Progenitor cell of endocrine pancreas (in vitro differentiated cells): Measurements from ENCODE around the gene HACD1. TPM values are rescaled to one million over a fixed set of nuclear protein-coding genes. Genes with fewer than 3 reads are reported as not detected.
"Not testable (repeated sequence)": the region's sequence is repeated elsewhere in the genome, so short reads cannot be mapped to it uniquely, and the experiment has no call there.

Experiments
- DNase-seq: peaks from one replicate; pipeline ENCODE4 v3.0.0; 2021; ENCODE audit warnings: low spot score; ENCODE audit not compliant: unreplicated experiment
- H3K27ac Mint-ChIP-seq: 2 replicates; pipeline ENCODE4 v1.8.0; 2021; ENCODE audit warnings: mild to moderate bottlenecking, moderate library complexity, mixed read lengths
- H3K27me3 Mint-ChIP-seq: 2 replicates; pipeline ENCODE4 v1.8.0; 2021; ENCODE audit warnings: mixed read lengths
- H3K36me3 Mint-ChIP-seq: 2 replicates; pipeline ENCODE4 v1.8.0; 2022; ENCODE audit warnings: mixed read lengths; ENCODE audit not compliant: insufficient read depth
- H3K4me1 Mint-ChIP-seq: 2 replicates; pipeline ENCODE4 v1.8.0; 2021; ENCODE audit warnings: low read depth, mixed read lengths
- H3K4me3 Mint-ChIP-seq: 2 replicates; pipeline ENCODE4 v1.8.0; 2021; ENCODE audit warnings: low read depth, mild to moderate bottlenecking, moderate library complexity, mixed read lengths
- H3K9me3 Mint-ChIP-seq: 2 replicates; pipeline ENCODE4 v1.8.0; 2021; ENCODE audit warnings: low read depth, mixed read lengths
- total RNA-seq: library from RNA; stranded (reverse); gene quantifications from 2 replicates; pipeline ENCODE4 v1.2.1, GENCODE V29; 2021
- TF ChIP-seq, protein P1 (sequence below): fragments of 200-600 bp; sonication (generic); IDR thresholded peaks from one replicate; pipeline ENCODE4 v1.5.0; 2021; ENCODE audit warnings: antibody characterized with exemption, mild to moderate bottlenecking; ENCODE audit not compliant: unreplicated experiment

Gene HACD1
- total RNA-seq, 1 donor from 2014 or later, result 14.3 TPM

- TF ChIP-seq, protein P1, sequence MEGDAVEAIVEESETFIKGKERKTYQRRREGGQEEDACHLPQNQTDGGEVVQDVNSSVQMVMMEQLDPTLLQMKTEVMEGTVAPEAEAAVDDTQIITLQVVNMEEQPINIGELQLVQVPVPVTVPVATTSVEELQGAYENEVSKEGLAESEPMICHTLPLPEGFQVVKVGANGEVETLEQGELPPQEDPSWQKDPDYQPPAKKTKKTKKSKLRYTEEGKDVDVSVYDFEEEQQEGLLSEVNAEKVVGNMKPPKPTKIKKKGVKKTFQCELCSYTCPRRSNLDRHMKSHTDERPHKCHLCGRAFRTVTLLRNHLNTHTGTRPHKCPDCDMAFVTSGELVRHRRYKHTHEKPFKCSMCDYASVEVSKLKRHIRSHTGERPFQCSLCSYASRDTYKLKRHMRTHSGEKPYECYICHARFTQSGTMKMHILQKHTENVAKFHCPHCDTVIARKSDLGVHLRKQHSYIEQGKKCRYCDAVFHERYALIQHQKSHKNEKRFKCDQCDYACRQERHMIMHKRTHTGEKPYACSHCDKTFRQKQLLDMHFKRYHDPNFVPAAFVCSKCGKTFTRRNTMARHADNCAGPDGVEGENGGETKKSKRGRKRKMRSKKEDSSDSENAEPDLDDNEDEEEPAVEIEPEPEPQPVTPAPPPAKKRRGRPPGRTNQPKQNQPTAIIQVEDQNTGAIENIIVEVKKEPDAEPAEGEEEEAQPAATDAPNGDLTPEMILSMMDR, result no peak
- Mint-ChIP-seq H3K27me3 (no peaks in the 10 kb centered on the region), H3K36me3 (no peaks in the 10 kb centered on the region), H3K4me1 (peaks cover 13% of the 10 kb centered on the region), H3K4me3 (no peak overlapping the region), H3K9me3 (peaks cover 5% of the 10 kb centered on the region), H3K27ac (no peak overlapping the region)
- no peak for DNase-seq
Measured at GRCh38 chr10:17590969-17591645, 26.1 kb downstream of the HACD1 start.

GRCh38 chr10:17589316-17589715, 27.9 kb downstream of the HACD1 start:
- H3K27me3 Mint-ChIP-seq, H3K9me3 Mint-ChIP-seq, H3K27ac Mint-ChIP-seq, H3K4me3 Mint-ChIP-seq, H3K36me3 Mint-ChIP-seq, DNase-seq: not testable (repeated sequence)
- H3K4me1 Mint-ChIP-seq, result peaks cover 13% of the 10 kb centered on the region

GRCh38 chr10:17588420-17588819, 28.8 kb downstream of the HACD1 start:
- Mint-ChIP-seq H3K4me1 (peaks cover 13% of the 10 kb centered on the region), H3K4me3 (no peak overlapping the region), H3K27ac (no peak overlapping the region), H3K27me3 (no peaks in the 10 kb centered on the region), H3K36me3 (no peaks in the 10 kb centered on the region), H3K9me3 (peaks cover 5% of the 10 kb centered on the region)
- no peak for DNase-seq
- TF ChIP-seq, protein P1, result no peak

- Mint-ChIP-seq H3K4me3 (peak overlapping the region; percentile 31), H3K27ac (peak overlapping the region; percentile 81), H3K4me1 (peaks cover 13% of the 10 kb centered on the region)
- not testable (repeated sequence) for H3K9me3 Mint-ChIP-seq, H3K27me3 Mint-ChIP-seq, DNase-seq, H3K36me3 Mint-ChIP-seq
Measured at GRCh38 chr10:17587321-17587720, 29.9 kb downstream of the HACD1 start.

DNA sequence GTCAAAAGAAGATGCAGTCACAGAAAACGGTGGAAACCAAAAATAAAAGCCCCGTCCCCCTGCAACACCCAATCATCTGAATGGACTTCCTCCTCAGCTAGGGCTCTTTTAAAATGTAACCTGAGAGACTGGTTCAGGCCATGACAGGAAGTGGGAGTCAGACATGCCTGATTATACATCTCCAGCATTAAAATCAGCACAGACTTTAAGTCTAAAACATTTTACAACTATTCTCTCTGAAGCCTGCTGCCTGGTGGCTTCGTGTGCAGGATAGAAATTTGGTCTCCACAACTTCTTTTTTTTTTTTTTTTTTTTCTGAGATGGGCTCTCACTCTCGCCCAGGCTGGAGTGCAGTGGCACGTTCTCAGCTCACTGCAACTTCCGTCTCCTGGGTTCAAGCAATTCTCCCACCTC, 30.3 kb downstream of the HACD1 start:
- peak overlapping the region; percentile 81 for H3K27ac Mint-ChIP-seq
- DNase-seq, result no peak
- no peaks in the 10 kb centered on the region for H3K36me3 Mint-ChIP-seq
- H3K4me3 Mint-ChIP-seq, result no peak overlapping the region
- peaks cover 5% of the 10 kb centered on the region for H3K9me3 Mint-ChIP-seq
- TF ChIP-seq, protein P1, result no peak
- H3K4me1 Mint-ChIP-seq, result peaks cover 13% of the 10 kb centered on the region
- no peaks in the 10 kb centered on the region for H3K27me3 Mint-ChIP-seq

- Mint-ChIP-seq H3K36me3 (no peaks in the 10 kb centered on the region), H3K27me3 (no peaks in the 10 kb centered on the region), H3K4me3 (no peak overlapping the region), H3K4me1 (peaks cover 10% of the 10 kb centered on the region), H3K27ac (no peak overlapping the region), H3K9me3 (peaks cover 5% of the 10 kb centered on the region)
- TF ChIP-seq, protein P1, result no peak
- DNase-seq, result no peak
Measured at GRCh38 chr10:17585016-17585415, 32.2 kb downstream of the HACD1 start.
